CD4-positive, alpha-beta T cell treated with Interleukin-6 at 100 ng/mL for 8 hours (primary cell): Measurements from ENCODE around the gene PRKAA1.
"Not testable (repeated sequence)": the region's sequence is repeated elsewhere in the genome, so short reads cannot be mapped to it uniquely, and the experiment has no call there.

Source experiments
- DNase-seq: peaks from one replicate; pipeline ENCODE4 v3.0.0-alpha.2; 2020; ENCODE audit warnings: mixed read lengths, low spot score

PRKAA1 gene

DNA sequence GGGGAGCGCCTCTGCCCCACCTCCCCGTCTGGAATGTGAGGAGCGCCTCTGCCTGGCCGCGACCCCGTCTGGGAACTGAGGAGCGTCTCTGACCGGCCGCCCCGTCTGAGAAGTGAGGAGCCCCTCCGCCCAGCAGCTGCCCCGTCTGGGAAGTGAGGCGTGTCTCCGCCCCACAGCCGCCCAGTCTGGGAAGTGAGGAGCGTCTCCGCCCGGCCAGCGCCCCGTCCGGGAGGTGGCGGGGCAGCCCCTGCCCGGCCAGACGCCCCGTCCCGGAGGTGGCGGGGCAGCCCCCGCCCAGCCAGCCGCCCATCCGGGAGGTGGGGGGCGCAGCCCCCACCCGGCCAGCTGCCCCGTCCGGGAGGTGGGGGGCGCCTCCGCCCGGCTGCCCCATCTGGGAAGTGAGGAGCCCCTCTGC is 75.7 kb downstream of the PRKAA1 start:
- DNase-seq, result not testable (repeated sequence)

GRCh38 chr5:40720069-40720468 is 78.1 kb downstream of the PRKAA1 start:
- no peak for DNase-seq

DNA sequence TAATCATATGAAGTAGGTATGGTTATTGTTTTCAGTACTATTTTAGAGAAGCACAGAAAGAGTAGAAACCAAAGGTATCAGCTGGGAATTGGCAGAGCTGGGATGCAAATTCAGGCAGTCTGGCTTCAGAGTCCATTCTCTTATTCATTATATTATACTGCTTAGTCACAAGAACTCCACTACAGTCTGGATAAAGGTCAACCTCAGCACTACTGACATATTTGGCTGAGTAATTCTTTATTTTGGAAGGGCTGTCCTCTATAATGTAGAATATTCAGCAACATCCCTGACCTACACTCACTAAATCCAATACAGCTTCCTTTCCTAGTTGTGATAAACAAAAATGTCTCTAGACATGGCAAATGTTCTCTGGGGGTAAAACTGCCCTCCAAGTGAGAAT is 80.9 kb downstream of the PRKAA1 start:
- no peak for DNase-seq

- DNase-seq, result no peak
Observed at GRCh38 chr5:40716590-40716989, 81.6 kb downstream of the PRKAA1 start.

- no peak for DNase-seq
Observed at GRCh38 chr5:40716000-40716399, 82.2 kb downstream of the PRKAA1 start.

DNA sequence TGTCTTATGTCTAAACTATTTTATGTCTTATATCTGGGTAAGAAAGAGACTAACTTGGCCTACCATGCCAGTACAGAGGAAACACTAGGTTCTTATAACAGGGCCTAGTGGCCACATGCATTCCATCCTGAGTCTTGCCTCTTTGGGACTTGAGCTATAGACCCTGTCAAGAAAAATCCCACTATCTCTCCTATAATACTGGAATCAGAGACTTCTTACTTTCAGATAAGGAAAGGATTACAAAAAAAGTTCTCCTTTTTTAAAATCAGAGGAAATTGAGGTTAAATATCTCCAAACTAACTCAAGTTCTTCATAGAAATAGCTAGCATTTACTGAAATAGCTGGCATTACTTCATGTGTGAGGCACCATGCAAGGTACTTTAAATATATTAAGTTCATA is 84.2 kb downstream of the PRKAA1 start:
- DNase-seq, result no peak

GRCh38 chr5:40710575-40710974 is 87.6 kb downstream of the PRKAA1 start:
- not testable (repeated sequence) for DNase-seq
